ENCODE results near the gene SS18.

Gene SS18

GRCh38 chr18:25982961-25983360 is 107.5 kb downstream of the SS18 start:
- no peak for ATAC-seq
- TF ChIP-seq ARNTL (CRISPR knock-in tag; IDR thresholded peaks at IDR 0.05; ENCODE audit: borderline replicate concordance, low read depth) (no peak), RARB (CRISPR knock-in tag; IDR thresholded peaks at IDR 0.05) (no peak), GLIS3 (CRISPR knock-in tag; IDR thresholded peaks at IDR 0.05) (no peak), SNAI2 (CRISPR knock-in tag; IDR thresholded peaks at IDR 0.05) (no peak), ZNF8 (CRISPR knock-in tag; IDR thresholded peaks at IDR 0.05) (no peak), POU6F1 (CRISPR knock-in tag; IDR thresholded peaks at IDR 0.05; ENCODE audit: borderline replicate concordance, low read depth) (no peak), ZFP3 (CRISPR knock-in tag; IDR thresholded peaks at IDR 0.05) (no peak), CREB5 (CRISPR knock-in tag; IDR thresholded peaks at IDR 0.05; ENCODE audit: low read depth) (no peak), TCF4 (CRISPR knock-in tag; IDR thresholded peaks at IDR 0.05; ENCODE audit: borderline replicate concordance) (no peak)
- TF ChIP-seq, protein P1, sequence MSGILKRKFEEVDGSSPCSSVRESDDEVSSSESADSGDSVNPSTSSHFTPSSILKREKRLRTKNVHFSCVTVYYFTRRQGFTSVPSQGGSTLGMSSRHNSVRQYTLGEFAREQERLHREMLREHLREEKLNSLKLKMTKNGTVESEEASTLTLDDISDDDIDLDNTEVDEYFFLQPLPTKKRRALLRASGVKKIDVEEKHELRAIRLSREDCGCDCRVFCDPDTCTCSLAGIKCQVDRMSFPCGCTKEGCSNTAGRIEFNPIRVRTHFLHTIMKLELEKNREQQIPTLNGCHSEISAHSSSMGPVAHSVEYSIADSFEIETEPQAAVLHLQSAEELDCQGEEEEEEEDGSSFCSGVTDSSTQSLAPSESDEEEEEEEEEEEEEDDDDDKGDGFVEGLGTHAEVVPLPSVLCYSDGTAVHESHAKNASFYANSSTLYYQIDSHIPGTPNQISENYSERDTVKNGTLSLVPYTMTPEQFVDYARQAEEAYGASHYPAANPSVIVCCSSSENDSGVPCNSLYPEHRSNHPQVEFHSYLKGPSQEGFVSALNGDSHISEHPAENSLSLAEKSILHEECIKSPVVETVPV (CRISPR knock-in tag; IDR thresholded peaks at IDR 0.05): no peak

DNA sequence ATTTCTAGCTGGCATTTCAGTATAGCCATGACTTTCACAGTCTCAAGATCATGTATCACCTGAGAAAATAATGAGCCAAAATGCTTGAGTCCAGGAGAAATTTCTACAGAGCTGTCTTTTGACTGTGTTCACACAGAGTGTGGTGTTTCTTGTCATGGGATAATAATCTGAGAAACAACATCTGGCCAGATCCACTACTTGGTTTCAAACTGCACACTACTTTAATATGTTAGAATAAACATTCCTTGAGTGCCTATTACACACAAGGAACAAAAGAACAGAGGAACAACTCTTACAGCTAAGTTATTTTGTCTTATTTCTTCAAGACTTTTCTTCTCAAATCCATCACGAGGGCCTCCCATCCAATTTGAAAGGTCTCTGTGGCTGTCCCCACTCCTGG is 108.3 kb downstream of the SS18 start:
- TF ChIP-seq, protein P1 (CRISPR knock-in tag; IDR thresholded peaks at IDR 0.05): no peak
- no peak for TF ChIP-seq ZNF565 (CRISPR knock-in tag; conservative IDR thresholded peaks at IDR 0.05; ENCODE audit: low read depth)
- no peak for TF ChIP-seq SNAI2 (CRISPR knock-in tag; IDR thresholded peaks at IDR 0.05)
- TF ChIP-seq, protein P2, sequence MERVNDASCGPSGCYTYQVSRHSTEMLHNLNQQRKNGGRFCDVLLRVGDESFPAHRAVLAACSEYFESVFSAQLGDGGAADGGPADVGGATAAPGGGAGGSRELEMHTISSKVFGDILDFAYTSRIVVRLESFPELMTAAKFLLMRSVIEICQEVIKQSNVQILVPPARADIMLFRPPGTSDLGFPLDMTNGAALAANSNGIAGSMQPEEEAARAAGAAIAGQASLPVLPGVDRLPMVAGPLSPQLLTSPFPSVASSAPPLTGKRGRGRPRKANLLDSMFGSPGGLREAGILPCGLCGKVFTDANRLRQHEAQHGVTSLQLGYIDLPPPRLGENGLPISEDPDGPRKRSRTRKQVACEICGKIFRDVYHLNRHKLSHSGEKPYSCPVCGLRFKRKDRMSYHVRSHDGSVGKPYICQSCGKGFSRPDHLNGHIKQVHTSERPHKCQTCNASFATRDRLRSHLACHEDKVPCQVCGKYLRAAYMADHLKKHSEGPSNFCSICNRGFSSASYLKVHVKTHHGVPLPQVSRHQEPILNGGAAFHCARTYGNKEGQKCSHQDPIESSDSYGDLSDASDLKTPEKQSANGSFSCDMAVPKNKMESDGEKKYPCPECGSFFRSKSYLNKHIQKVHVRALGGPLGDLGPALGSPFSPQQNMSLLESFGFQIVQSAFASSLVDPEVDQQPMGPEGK (CRISPR knock-in tag; IDR thresholded peaks at IDR 0.05; ENCODE audit: borderline replicate concordance): no peak
- TF ChIP-seq TCF4 (CRISPR knock-in tag; IDR thresholded peaks at IDR 0.05; ENCODE audit: borderline replicate concordance): no peak
- TF ChIP-seq ZFP30 (CRISPR knock-in tag; IDR thresholded peaks at IDR 0.05): no peak
- no peak for TF ChIP-seq ZNF70 (CRISPR knock-in tag; IDR thresholded peaks at IDR 0.05)
- TF ChIP-seq CSDC2 (CRISPR knock-in tag; IDR thresholded peaks at IDR 0.05): no peak
- TF ChIP-seq TOX (CRISPR knock-in tag; IDR thresholded peaks at IDR 0.05; ENCODE audit: borderline replicate concordance): no peak
- no peak for TF ChIP-seq RARB (CRISPR knock-in tag; IDR thresholded peaks at IDR 0.05)
- no peak for TF ChIP-seq ISL1 (CRISPR knock-in tag; IDR thresholded peaks at IDR 0.05)
- no peak for TF ChIP-seq ZNF8 (CRISPR knock-in tag; IDR thresholded peaks at IDR 0.05)
- no peak for TF ChIP-seq POU6F1 (CRISPR knock-in tag; IDR thresholded peaks at IDR 0.05; ENCODE audit: borderline replicate concordance, low read depth)
- TF ChIP-seq OSR1 (CRISPR knock-in tag; IDR thresholded peaks at IDR 0.05): no peak
- no peak for TF ChIP-seq PPARA (CRISPR knock-in tag; IDR thresholded peaks at IDR 0.05; ENCODE audit: borderline replicate concordance)
- TF ChIP-seq ESRRG (CRISPR knock-in tag; IDR thresholded peaks at IDR 0.05): no peak
- no peak for TF ChIP-seq ZC3H10 (CRISPR knock-in tag; IDR thresholded peaks at IDR 0.05)
- ATAC-seq: no peak

All from SK-N-SH treated with all-trans-retinoic acid at 6 μM for 48 hours (cell line).